Memory B cell (primary cell): ENCODE measurements around the gene AGFG1.

Experiments
- ATAC-seq: fragments of 150-1000 bp; cut with Tn5 transposase; 2 replicates; pipeline ENCODE4 v1.10.0; 2021; ENCODE audit warnings: low read depth, mild to moderate bottlenecking, moderate library complexity
- DNase-seq, 2 donors: peaks; one replicate each; pipeline ENCODE4 v3.0.0; 2022; ENCODE audit warnings: low spot score in 2 of 2
- H3K27ac Mint-ChIP-seq: one replicate; pipeline ENCODE4 v1.8.0; 2022; ENCODE audit warnings: mild to moderate bottlenecking, moderate library complexity, mixed read lengths
- H3K27me3 Mint-ChIP-seq: one replicate; pipeline ENCODE4 v1.8.0; 2022; ENCODE audit warnings: mixed read lengths
- H3K36me3 Mint-ChIP-seq: one replicate; pipeline ENCODE4 v1.8.0; 2022; ENCODE audit warnings: mild to moderate bottlenecking, mixed read lengths
- H3K4me1 Mint-ChIP-seq: one replicate; pipeline ENCODE4 v1.8.0; 2022; ENCODE audit warnings: mixed read lengths
- H3K4me3 Mint-ChIP-seq: one replicate; pipeline ENCODE4 v1.8.0; 2022; ENCODE audit warnings: mild to moderate bottlenecking, moderate library complexity, mixed read lengths
- H3K9me3 Mint-ChIP-seq: one replicate; pipeline ENCODE4 v1.8.0; 2022; ENCODE audit warnings: mixed read lengths

Gene AGFG1

GRCh38 chr2:227453810-227454209 lies 18.1 kb upstream of the AGFG1 start:
- ATAC-seq (no peak), DNase-seq (no peak)
- H3K27me3 Mint-ChIP-seq, result no peaks in the 10 kb centered on the region
- no peaks in the 10 kb centered on the region for H3K9me3 Mint-ChIP-seq
- H3K4me3 Mint-ChIP-seq, result no peak overlapping the region
- H3K27ac Mint-ChIP-seq, result no peak overlapping the region
- H3K4me1 Mint-ChIP-seq, result peaks cover 10% of the 10 kb centered on the region
- no peaks in the 10 kb centered on the region for H3K36me3 Mint-ChIP-seq

- Mint-ChIP-seq H3K27me3 (no peaks in the 10 kb centered on the region), H3K36me3 (no peaks in the 10 kb centered on the region), H3K4me1 (peaks cover 15% of the 10 kb centered on the region), H3K4me3 (no peak overlapping the region), H3K9me3 (no peaks in the 10 kb centered on the region), H3K27ac (no peak overlapping the region)
- DNase-seq (no peak), ATAC-seq (no peak)
These were observed 17.6 kb upstream of the AGFG1 start for GRCh38 chr2:227454323-227454860.

GRCh38 chr2:227455200-227455599 lies 16.8 kb upstream of the AGFG1 start:
- DNase-seq, result no peak
- H3K4me3 Mint-ChIP-seq, result no peak overlapping the region
- H3K36me3 Mint-ChIP-seq, result no peaks in the 10 kb centered on the region
- H3K27me3 Mint-ChIP-seq, result no peaks in the 10 kb centered on the region
- no peak overlapping the region for H3K27ac Mint-ChIP-seq
- H3K4me1 Mint-ChIP-seq, result peaks cover 18% of the 10 kb centered on the region
- H3K9me3 Mint-ChIP-seq, result no peaks in the 10 kb centered on the region
- ATAC-seq, result peak; percentile 18

- Mint-ChIP-seq H3K36me3 (no peaks in the 10 kb centered on the region), H3K9me3 (no peaks in the 10 kb centered on the region), H3K4me3 (peak overlapping the region; percentile 37), H3K4me1 (peaks cover 21% of the 10 kb centered on the region), H3K27me3 (no peaks in the 10 kb centered on the region), H3K27ac (no peak overlapping the region)
- ATAC-seq (no peak), DNase-seq (no peak)
These were observed 15.9 kb upstream of the AGFG1 start for GRCh38 chr2:227456102-227456501.

- Mint-ChIP-seq H3K27ac (no peak overlapping the region), H3K27me3 (no peaks in the 10 kb centered on the region), H3K4me3 (no peak overlapping the region), H3K4me1 (peaks cover 27% of the 10 kb centered on the region), H3K9me3 (no peaks in the 10 kb centered on the region), H3K36me3 (no peaks in the 10 kb centered on the region)
- no peak for ATAC-seq
- DNase-seq, result no peak
These were observed 15.2 kb upstream of the AGFG1 start for GRCh38 chr2:227456772-227457171.

GRCh38 chr2:227460070-227460485 lies 11.9 kb upstream of the AGFG1 start:
- ATAC-seq (peak; percentile 40), DNase-seq (no peak)
- no peaks in the 10 kb centered on the region for H3K36me3 Mint-ChIP-seq
- H3K9me3 Mint-ChIP-seq, result no peaks in the 10 kb centered on the region
- peaks cover 42% of the 10 kb centered on the region for H3K4me1 Mint-ChIP-seq
- H3K4me3 Mint-ChIP-seq, result no peak overlapping the region
- H3K27ac Mint-ChIP-seq, result no peak overlapping the region
- no peaks in the 10 kb centered on the region for H3K27me3 Mint-ChIP-seq

GRCh38 chr2:227460833-227461232 lies 11.1 kb upstream of the AGFG1 start:
- peak overlapping the region; percentile 78 for H3K27ac Mint-ChIP-seq
- DNase-seq (no peak), ATAC-seq (no peak)

GRCh38 chr2:227461811-227462461 lies 10.0 kb upstream of the AGFG1 start:
- Mint-ChIP-seq H3K27ac (peak overlapping the region; percentile 78), H3K4me1 (peaks cover 40% of the 10 kb centered on the region), H3K27me3 (no peaks in the 10 kb centered on the region), H3K4me3 (no peak overlapping the region), H3K36me3 (no peaks in the 10 kb centered on the region), H3K9me3 (no peaks in the 10 kb centered on the region)
- peak; percentile 49 for ATAC-seq
- DNase-seq, result no peak

More at GRCh38 chr2:227460833-227461232, 11.1 kb upstream of the AGFG1 start:
- Mint-ChIP-seq H3K36me3 (no peaks in the 10 kb centered on the region), H3K27me3 (no peaks in the 10 kb centered on the region), H3K4me3 (no peak overlapping the region), H3K9me3 (no peaks in the 10 kb centered on the region), H3K4me1 (peaks cover 40% of the 10 kb centered on the region)

- Mint-ChIP-seq H3K36me3 (no peaks in the 10 kb centered on the region), H3K4me1 (peaks cover 40% of the 10 kb centered on the region), H3K4me3 (peak overlapping the region; percentile 62), H3K27ac (peak overlapping the region; percentile 78), H3K9me3 (no peaks in the 10 kb centered on the region), H3K27me3 (no peaks in the 10 kb centered on the region)
- DNase-seq (no peak), ATAC-seq (peak; percentile 76)
These were observed 9.4 kb upstream of the AGFG1 start for GRCh38 chr2:227462462-227462951.

- Mint-ChIP-seq H3K27me3 (no peaks in the 10 kb centered on the region), H3K9me3 (no peaks in the 10 kb centered on the region), H3K4me3 (peak overlapping the region; percentile 27), H3K36me3 (no peaks in the 10 kb centered on the region), H3K27ac (peak overlapping the region; percentile 78), H3K4me1 (peaks cover 40% of the 10 kb centered on the region)
- DNase-seq, result no peak
- peak; percentile 11 for ATAC-seq
These were observed 8.7 kb upstream of the AGFG1 start for GRCh38 chr2:227462972-227463931.

- ATAC-seq, result no peak
- no peak for DNase-seq
- no peak overlapping the region for H3K27ac Mint-ChIP-seq
- H3K27me3 Mint-ChIP-seq, result no peaks in the 10 kb centered on the region
- H3K4me3 Mint-ChIP-seq, result no peak overlapping the region
- H3K4me1 Mint-ChIP-seq, result peaks cover 32% of the 10 kb centered on the region
- no peaks in the 10 kb centered on the region for H3K9me3 Mint-ChIP-seq
- no peaks in the 10 kb centered on the region for H3K36me3 Mint-ChIP-seq
These were observed 7.6 kb upstream of the AGFG1 start for GRCh38 chr2:227464361-227464760.

GRCh38 chr2:227464851-227465250 lies 7.1 kb upstream of the AGFG1 start:
- Mint-ChIP-seq H3K4me1 (peaks cover 30% of the 10 kb centered on the region), H3K36me3 (no peaks in the 10 kb centered on the region), H3K27ac (peak overlapping the region; percentile 77), H3K9me3 (no peaks in the 10 kb centered on the region), H3K4me3 (no peak overlapping the region), H3K27me3 (no peaks in the 10 kb centered on the region)
- no peak for ATAC-seq
- no peak for DNase-seq

GRCh38 chr2:227466887-227467600 lies 4.9 kb upstream of the AGFG1 start:
- Mint-ChIP-seq H3K27ac (no peak overlapping the region), H3K9me3 (no peaks in the 10 kb centered on the region)

More at GRCh38 chr2:227466887-227467600, 4.9 kb upstream of the AGFG1 start:
- DNase-seq (no peak), ATAC-seq (no peak)
- H3K36me3 Mint-ChIP-seq, result no peaks in the 10 kb centered on the region
- no peaks in the 10 kb centered on the region for H3K27me3 Mint-ChIP-seq
- H3K4me1 Mint-ChIP-seq, result peaks cover 19% of the 10 kb centered on the region
- H3K4me3 Mint-ChIP-seq, result no peak overlapping the region
